HepG2 (cell line): ENCODE measurements around the gene PRDM15. TPM values are rescaled to one million over a fixed set of nuclear protein-coding genes. Genes with fewer than 3 reads are reported as not detected.

Experiments
- ATAC-seq: fragments of 200-7000 bp; cut with Tn5 transposase; 3 replicates; pipeline ENCODE4 v1.9.1; 2020; ENCODE audit warnings: mild to moderate bottlenecking, moderate library complexity
- BruUV-seq: library from RNA; stranded (reverse); fragments of 400-500 nt; replicated peaks from 2 replicates; lab custom pipeline; 2021; lab: Mats Ljungman, UMichigan
- CTCF ChIA-PET: fragments of 300-600 bp; formaldehyde crosslinking; extraction: SDS; loops from one replicate; lab custom pipeline; 2021; ENCODE audit warnings: low total read pairs, inconsistent platforms, low intra/inter-chr PET ratio; lab: Yijun Ruan, JAX
- POLR2A ChIA-PET: fragments of 350-600 bp; sonication (Branson Sonifier 250); formaldehyde crosslinking; loops from one replicate; lab custom pipeline; 2020; ENCODE audit warnings: antibody characterized with exemption, inconsistent platforms; lab: Yijun Ruan, JAX
- DNase-seq: peaks from one replicate; pipeline ENCODE4 v3.0.0-alpha.2; 2015; ENCODE audit warnings: low spot score
- FAIRE-seq: peaks from 3 replicates; lab custom pipeline; 2011; peaks lifted over from hg19 to GRCh38; lab: Jason Lieb, UNC
- H2AFZ ChIP-seq: one replicate; pipeline ENCODE4 v1.6.1; 2011; ENCODE audit warnings: low read length, inconsistent platforms
- H3K27ac ChIP-seq: fragments of 300-600 bp; 3 replicates; pipeline ENCODE4 v1.8.0; 2011; ENCODE audit warnings: mixed run types, mild to moderate bottlenecking, mixed read lengths, low read length, inconsistent platforms; ENCODE audit not compliant: insufficient read depth; ENCODE audit errors: extremely low read length
- H3K27me3 ChIP-seq, 2 experiments: fragments of 200-600 bp in 1 of 2; 2 replicates in 1 of 2; 3 replicates in 1 of 2; pipeline versions ENCODE4 v1.6.0 to v1.8.0; 2011; ENCODE audit warnings: low read length in 2 of 2, mild to moderate bottlenecking in 2 of 2, moderate library complexity in 2 of 2, inconsistent platforms in 1 of 2; ENCODE audit not compliant: insufficient read depth in 2 of 2, control insufficient read depth in 1 of 2
- H3K36me3 ChIP-seq, 2 experiments: fragments of 200-600 bp in 1 of 2; replicated peaks in 1 of 2; 2 replicates in 1 of 2; 3 replicates in 1 of 2; pipeline versions ENCODE4 v1.5.1 to v1.8.0; 2011; ENCODE audit warnings: low read length in 2 of 2, inconsistent platforms in 1 of 2; ENCODE audit not compliant: insufficient read depth in 2 of 2, control insufficient read depth in 1 of 2
- H3K4me1 ChIP-seq: 2 replicates; pipeline ENCODE4 v1.5.1; 2012; ENCODE audit warnings: low read length, inconsistent platforms; ENCODE audit not compliant: insufficient read depth
- H3K4me2 ChIP-seq: 2 replicates; pipeline ENCODE4 v1.6.0; 2011; ENCODE audit warnings: low read depth, low read length, inconsistent platforms
- H3K4me3 ChIP-seq, 3 experiments: fragments of 200-600 bp in 1 of 3; sonication (generic), shearing (Covaris generic) in 1 of 3; replicated peaks in 1 of 3; 2 replicates each; pipeline ENCODE4 v1.5.1; 2011 to 2016; ENCODE audit warnings: low read length in 3 of 3, inconsistent platforms in 2 of 3, low read depth in 2 of 3, mild to moderate bottlenecking in 2 of 3, control low read depth in 1 of 3, mixed read lengths in 1 of 3; ENCODE audit not compliant: insufficient read depth in 1 of 3
- H3K79me2 ChIP-seq: one replicate; pipeline ENCODE4 v1.6.1; 2011; ENCODE audit warnings: low read length, inconsistent platforms; ENCODE audit not compliant: insufficient read depth
- H3K9ac ChIP-seq: 2 replicates; pipeline ENCODE4 v1.6.0; 2011; ENCODE audit warnings: mild to moderate bottlenecking, low read depth, low read length, inconsistent platforms; ENCODE audit not compliant: insufficient read depth
- H3K9me3 ChIP-seq: 2 replicates; pipeline ENCODE4 v1.5.1; 2012; ENCODE audit warnings: mild to moderate bottlenecking, low read length
- H4K20me1 ChIP-seq: 2 replicates; pipeline ENCODE4 v1.6.0; 2011; ENCODE audit warnings: inconsistent platforms, mild to moderate bottlenecking, low read length, moderate library complexity; ENCODE audit not compliant: insufficient read depth
- JDP2 ChIP-seq: sonication (generic); formaldehyde crosslinking; IDR thresholded peaks from 2 replicates; pipeline ENCODE4 v1.8.1; 2022; ENCODE audit warnings: missing genetic modification reagents, borderline replicate concordance
- TCF7L2 ChIP-seq: IDR thresholded peaks from 2 replicates; pipeline ENCODE4 v1.6.1; 2011; ENCODE audit warnings: mild to moderate bottlenecking, low read depth, low read length, moderate library complexity
- ZNF136 ChIP-seq: sonication (generic); formaldehyde crosslinking; IDR thresholded peaks from 2 replicates; pipeline ENCODE4 v1.8.1; 2022; ENCODE audit warnings: low read depth, mild to moderate bottlenecking, moderate library complexity, missing genetic modification reagents
- ZNF263 ChIP-seq: sonication (generic); formaldehyde crosslinking; IDR thresholded peaks from 2 replicates; pipeline ENCODE4 v1.4.0; 2020; ENCODE audit warnings: missing genetic modification reagents
- ZNF326 ChIP-seq: sonication (generic); formaldehyde crosslinking; IDR thresholded peaks from 2 replicates; pipeline ENCODE4 v1.4.0; 2020; ENCODE audit warnings: missing genetic modification reagents, borderline replicate concordance
- ZNF510 ChIP-seq: sonication (generic); formaldehyde crosslinking; IDR thresholded peaks from 2 replicates; pipeline ENCODE4 v1.4.0; 2020; ENCODE audit warnings: low read depth, mild to moderate bottlenecking, missing genetic modification reagents
- ZNF576 ChIP-seq: sonication (generic); formaldehyde crosslinking; IDR thresholded peaks from 2 replicates; pipeline ENCODE4 v1.4.0; 2020; ENCODE audit warnings: mild to moderate bottlenecking, missing genetic modification reagents
- ZNF768 ChIP-seq: sonication (generic); formaldehyde crosslinking; IDR thresholded peaks from 2 replicates; pipeline ENCODE4 v1.4.0; 2020; ENCODE audit warnings: missing genetic modification reagents
- WGBS: methylation state at CpG from one replicate; pipeline ENCODE4 v1.1.6; 2017; ENCODE audit warnings: low lambda C conversion rate; 5-methylcytosine and 5-hydroxymethylcytosine counted together
- in situ Hi-C: cut with HindIII; loops from 2 replicates; pipeline ENCODE4 v1.10.0; 2017; ENCODE audit warnings: low pct_unique_long_range_greater_than_20kb; ENCODE audit not compliant: extremely low pct_ligation_motif_present
- intact Hi-C: fragments of 100-400 bp; cut with micrococcal nuclease; formaldehyde crosslinking; loops from one replicate; pipeline ENCODE4 v1.10.0; 2022; ENCODE audit not compliant: unreplicated experiment
- polyA plus RNA-seq, 8 experiments: library from polyadenylated mRNA; depleted of rRNA in 3 of 8; stranded (reverse) in 7 of 8; unstranded in 1 of 8; fragments of >200 nt; fragmentation: Illumina TruSeq in 4 of 8; extraction: Trizol in 4 of 8; gene quantifications; 2 replicates each; pipeline versions ENCODE4 v1.2.1 to v1.2.3, GENCODE V29; 2011 to 2016; ENCODE audit warnings: low read depth in 4 of 8, missing spikeins in 1 of 8, mixed read lengths in 1 of 8; ENCODE audit not compliant: insufficient read depth in 1 of 8
- total RNA-seq, 5 experiments: library from RNA; depleted of rRNA; stranded (reverse); fragments of >200 nt; fragmentation: Illumina TruSeq; extraction: Trizol; gene quantifications; 2 replicates each; pipeline ENCODE4 v1.2.3, GENCODE V29; 2016; ENCODE audit warnings: low read depth in 1 of 5

PRDM15 gene
- total and polyA plus RNA-seq, 2 of the 13 experiments (the other 11 are each of a cell fraction or from before 2014, with no cell fraction given): 4.0 to 6.9 TPM

GRCh38 chr21:41753006-41753898, 125.9 kb downstream of the PRDM15 start:
- Histone ChIP-seq H3K4me1 (peaks cover 46% of the 10 kb centered on the region), H4K20me1 (peaks cover 56% of the 10 kb centered on the region), H3K27me3 (no peaks in the 10 kb centered on the region), H3K36me3 (peaks cover 25 to 47% of the 10 kb centered on the region in 2 experiments), H3K79me2 (peaks cover 20% of the 10 kb centered on the region)
- no TSS peak for BruUV-seq
- no peak for TF ChIP-seq TCF7L2
- TF ChIP-seq ZNF136: no peak
- no peak for TF ChIP-seq ZNF576 (CRISPR knock-in tag)
- no peak for TF ChIP-seq ZNF768 (CRISPR knock-in tag)
- TF ChIP-seq ZNF263 (CRISPR knock-in tag): no peak
- no peak for TF ChIP-seq JDP2 (CRISPR knock-in tag)
- no peak for TF ChIP-seq ZNF510
- no peak for TF ChIP-seq ZNF326
- TF ChIP-seq, all 625 proteins: peak for 0
- Histone ChIP-seq H3K9ac (no peak overlapping the region), H3K27ac (no peak overlapping the region), H3K4me3 (no peak overlapping the region), H3K4me2 (no peak overlapping the region), H3K9me3 (no peaks in the 10 kb centered on the region), H2AFZ (no peak overlapping the region)
- ChIA-PET POLR2A (interaction anchor here (1.1 to 4.4 kb wide), 3 partner anchors 8 to 26 kb away, joined by 3 to 35 read pairs (median 13); no protein-coding TSS in a partner anchor), CTCF (no interaction called here)
- no peak for FAIRE-seq
- in situ Hi-C loops (no loop called here), intact Hi-C loops (no loop called here)
- no peak for DNase-seq
- WGBS: 91% methylated on average over 16 of the region's 16 CpGs
- no peak for ATAC-seq
